ENCODE measurements around the gene BEST3.

BEST3 gene

GRCh38 chr12:69682110-69682755 is 16.9 kb downstream of the BEST3 start:
- TF ChIP-seq CREB1 (IDR thresholded peaks at IDR 0.05; ENCODE audit: low read depth) (no peak), YY1 (IDR thresholded peaks at IDR 0.05; ENCODE audit: low read depth) (no peak), REST (IDR thresholded peaks at IDR 0.05; ENCODE audit: low read depth) (no peak), RAD21 (IDR thresholded peaks at IDR 0.05; ENCODE audit: low read depth) (no peak), EGR1 (IDR thresholded peaks at IDR 0.05) (no peak), ZBTB7A (IDR thresholded peaks at IDR 0.05; ENCODE audit: low read depth) (no peak), MAX (IDR thresholded peaks at IDR 0.05) (no peak), NFIC (IDR thresholded peaks at IDR 0.05) (no peak), CEBPB (IDR thresholded peaks at IDR 0.05) (no peak), TCF12 (IDR thresholded peaks at IDR 0.05; ENCODE audit: low read depth) (no peak), FOXM1 (IDR thresholded peaks at IDR 0.05; ENCODE audit: borderline replicate concordance, low read depth) (no peak), TEAD4 (IDR thresholded peaks at IDR 0.05) (no peak), USF1 (IDR thresholded peaks at IDR 0.05) (no peak), TAF1 (IDR thresholded peaks at IDR 0.05; ENCODE audit: low read depth) (no peak), EP300 (IDR thresholded peaks at IDR 0.05; ENCODE audit: borderline replicate concordance) (no peak)

GRCh38 chr12:69679119-69679518 is 20.0 kb downstream of the BEST3 start:
- TF ChIP-seq CREB1 (IDR thresholded peaks at IDR 0.05; ENCODE audit: low read depth) (no peak), ZBTB7A (IDR thresholded peaks at IDR 0.05; ENCODE audit: low read depth) (no peak), TCF12 (IDR thresholded peaks at IDR 0.05; ENCODE audit: low read depth) (no peak), TEAD4 (IDR thresholded peaks at IDR 0.05) (no peak), EP300 (IDR thresholded peaks at IDR 0.05; ENCODE audit: borderline replicate concordance) (no peak), REST (IDR thresholded peaks at IDR 0.05; ENCODE audit: low read depth) (no peak), FOXM1 (IDR thresholded peaks at IDR 0.05; ENCODE audit: borderline replicate concordance, low read depth) (no peak), MAX (IDR thresholded peaks at IDR 0.05) (no peak), CEBPB (IDR thresholded peaks at IDR 0.05) (no peak), NFIC (IDR thresholded peaks at IDR 0.05) (no peak), YY1 (IDR thresholded peaks at IDR 0.05; ENCODE audit: low read depth) (no peak), EGR1 (IDR thresholded peaks at IDR 0.05) (no peak), RAD21 (IDR thresholded peaks at IDR 0.05; ENCODE audit: low read depth) (no peak), TAF1 (IDR thresholded peaks at IDR 0.05; ENCODE audit: low read depth) (no peak), USF1 (IDR thresholded peaks at IDR 0.05) (no peak)

GRCh38 chr12:69676257-69677012 is 22.7 kb downstream of the BEST3 start:
- TF ChIP-seq RAD21 (IDR thresholded peaks at IDR 0.05; ENCODE audit: low read depth) = peak; percentile 26; the same call in 1 of the 2 replicates
- no peak for TF ChIP-seq USF1 (IDR thresholded peaks at IDR 0.05)
- no peak for TF ChIP-seq EP300 (IDR thresholded peaks at IDR 0.05; ENCODE audit: borderline replicate concordance)

- no peak for TF ChIP-seq YY1 (IDR thresholded peaks at IDR 0.05; ENCODE audit: low read depth)
- no peak for TF ChIP-seq EGR1 (IDR thresholded peaks at IDR 0.05)
- no peak for TF ChIP-seq CEBPB (IDR thresholded peaks at IDR 0.05)
- TF ChIP-seq TCF12 (IDR thresholded peaks at IDR 0.05; ENCODE audit: low read depth) = no peak
- TF ChIP-seq TAF1 (IDR thresholded peaks at IDR 0.05; ENCODE audit: low read depth) = no peak
- TF ChIP-seq USF1 (IDR thresholded peaks at IDR 0.05) = no peak
- TF ChIP-seq EP300 (IDR thresholded peaks at IDR 0.05; ENCODE audit: borderline replicate concordance) = no peak
Measured at GRCh38 chr12:69672195-69672594, 26.9 kb downstream of the BEST3 start.

- no peak for TF ChIP-seq REST (IDR thresholded peaks at IDR 0.05; ENCODE audit: low read depth)
- TF ChIP-seq TEAD4 (IDR thresholded peaks at IDR 0.05) = no peak
- TF ChIP-seq MAX (IDR thresholded peaks at IDR 0.05) = no peak
Measured at GRCh38 chr12:69671597-69671996, 27.5 kb downstream of the BEST3 start.
